LNCAP (cell line): ENCODE measurements around the gene SPSB2.

Source experiments
- TF ChIP-seq, protein P1 (sequence below): fragments of 450-650 bp; IDR thresholded peaks from 2 replicates; pipeline ENCODE4 v1.5.1; 2017; ENCODE audit warnings: mild to moderate bottlenecking

The SPSB2 gene

DNA sequence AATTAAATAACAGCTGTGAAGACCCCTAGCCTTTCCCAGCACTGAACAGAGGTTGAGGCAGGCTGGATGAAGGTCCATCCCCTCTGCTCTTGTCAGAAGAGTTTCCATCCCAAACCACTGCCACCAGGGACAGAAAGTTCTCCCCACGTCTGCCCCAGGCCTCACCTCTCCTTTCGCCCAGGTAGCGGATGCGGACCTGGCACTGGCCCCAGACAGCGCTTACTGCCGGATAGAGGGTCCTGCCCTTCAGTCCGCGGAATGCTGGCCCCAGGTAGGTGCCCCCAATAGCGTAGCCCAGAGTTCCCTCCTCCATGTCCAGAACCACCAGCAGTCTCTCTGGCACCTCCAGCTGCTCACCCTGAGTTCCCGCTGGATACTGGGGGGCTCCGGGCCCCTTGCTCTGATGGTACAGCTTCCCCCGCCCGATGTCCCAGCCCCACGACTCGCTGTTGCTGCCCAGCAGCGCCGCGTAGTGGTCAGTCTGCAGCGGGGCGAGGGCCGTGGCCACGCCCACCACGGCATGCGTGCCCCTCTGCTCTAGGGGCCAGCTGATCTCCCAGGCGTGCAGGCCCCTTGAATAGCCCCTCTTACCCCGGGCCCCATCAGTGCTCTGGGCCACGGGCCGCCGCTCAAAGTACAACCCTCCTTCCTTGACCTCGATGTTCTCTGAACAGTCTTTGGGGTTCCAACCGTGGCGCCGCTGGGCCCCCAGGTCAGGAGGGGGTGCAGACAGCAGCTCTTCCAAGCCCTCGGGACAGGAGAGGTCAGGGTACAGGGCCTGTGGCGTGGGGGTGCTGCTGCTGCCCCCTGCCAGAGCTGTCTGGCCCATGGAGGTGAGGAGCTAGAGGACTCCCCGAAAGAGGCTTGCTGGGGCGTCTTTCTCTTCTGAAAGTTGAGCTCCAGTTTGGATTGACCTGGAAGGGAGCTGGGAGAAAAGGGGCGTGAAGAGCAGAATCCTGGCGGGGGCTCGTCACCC lies 742 bp downstream of the SPSB2 start:
- TF ChIP-seq, protein P1, sequence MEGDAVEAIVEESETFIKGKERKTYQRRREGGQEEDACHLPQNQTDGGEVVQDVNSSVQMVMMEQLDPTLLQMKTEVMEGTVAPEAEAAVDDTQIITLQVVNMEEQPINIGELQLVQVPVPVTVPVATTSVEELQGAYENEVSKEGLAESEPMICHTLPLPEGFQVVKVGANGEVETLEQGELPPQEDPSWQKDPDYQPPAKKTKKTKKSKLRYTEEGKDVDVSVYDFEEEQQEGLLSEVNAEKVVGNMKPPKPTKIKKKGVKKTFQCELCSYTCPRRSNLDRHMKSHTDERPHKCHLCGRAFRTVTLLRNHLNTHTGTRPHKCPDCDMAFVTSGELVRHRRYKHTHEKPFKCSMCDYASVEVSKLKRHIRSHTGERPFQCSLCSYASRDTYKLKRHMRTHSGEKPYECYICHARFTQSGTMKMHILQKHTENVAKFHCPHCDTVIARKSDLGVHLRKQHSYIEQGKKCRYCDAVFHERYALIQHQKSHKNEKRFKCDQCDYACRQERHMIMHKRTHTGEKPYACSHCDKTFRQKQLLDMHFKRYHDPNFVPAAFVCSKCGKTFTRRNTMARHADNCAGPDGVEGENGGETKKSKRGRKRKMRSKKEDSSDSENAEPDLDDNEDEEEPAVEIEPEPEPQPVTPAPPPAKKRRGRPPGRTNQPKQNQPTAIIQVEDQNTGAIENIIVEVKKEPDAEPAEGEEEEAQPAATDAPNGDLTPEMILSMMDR = peak; percentile 98

DNA sequence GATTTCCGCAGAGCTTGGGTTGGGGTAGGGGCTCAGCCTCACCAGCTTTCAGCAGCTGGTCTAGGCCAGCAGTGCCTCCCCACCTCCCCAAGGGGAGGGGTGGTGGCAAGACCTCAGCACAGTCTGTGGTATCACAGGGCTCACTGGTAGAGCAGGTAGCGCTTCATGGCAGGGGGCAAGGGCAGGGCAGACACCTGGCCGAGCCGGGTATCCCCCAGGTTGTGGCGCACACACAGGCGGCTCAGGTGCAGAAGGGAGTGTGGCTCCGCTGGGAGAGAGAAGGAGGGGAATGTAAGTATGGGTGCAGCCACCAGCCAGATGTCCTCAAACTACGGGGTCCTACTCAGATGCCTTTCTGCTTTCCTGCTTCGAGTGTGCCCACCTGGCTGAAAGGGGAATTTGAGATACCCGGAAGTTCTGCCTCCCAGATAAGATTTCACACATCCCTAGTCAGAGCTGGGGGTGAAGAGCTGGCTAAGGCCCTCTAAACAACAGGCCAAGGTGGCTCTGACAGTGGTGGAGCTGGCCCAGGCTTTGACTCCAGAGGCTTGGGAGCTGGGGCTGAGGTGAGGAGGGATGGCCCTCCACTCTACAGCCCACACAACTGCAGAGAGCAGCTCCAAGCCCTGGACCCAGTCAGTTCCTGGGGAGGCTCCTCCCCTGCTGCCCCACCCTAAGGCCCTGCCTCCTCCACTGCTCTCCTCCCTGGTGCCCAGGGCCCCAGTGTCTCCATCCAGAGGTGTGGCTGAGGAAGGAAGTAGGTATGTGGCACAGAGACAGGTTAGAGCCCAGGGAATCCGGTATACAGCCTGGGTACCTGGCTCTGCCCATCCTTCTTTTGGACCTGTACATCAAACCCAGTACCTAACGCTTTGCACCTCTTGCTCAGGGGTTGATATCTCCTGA lies 1.8 kb downstream of the SPSB2 start:
- TF ChIP-seq, protein P1 = no peak

DNA sequence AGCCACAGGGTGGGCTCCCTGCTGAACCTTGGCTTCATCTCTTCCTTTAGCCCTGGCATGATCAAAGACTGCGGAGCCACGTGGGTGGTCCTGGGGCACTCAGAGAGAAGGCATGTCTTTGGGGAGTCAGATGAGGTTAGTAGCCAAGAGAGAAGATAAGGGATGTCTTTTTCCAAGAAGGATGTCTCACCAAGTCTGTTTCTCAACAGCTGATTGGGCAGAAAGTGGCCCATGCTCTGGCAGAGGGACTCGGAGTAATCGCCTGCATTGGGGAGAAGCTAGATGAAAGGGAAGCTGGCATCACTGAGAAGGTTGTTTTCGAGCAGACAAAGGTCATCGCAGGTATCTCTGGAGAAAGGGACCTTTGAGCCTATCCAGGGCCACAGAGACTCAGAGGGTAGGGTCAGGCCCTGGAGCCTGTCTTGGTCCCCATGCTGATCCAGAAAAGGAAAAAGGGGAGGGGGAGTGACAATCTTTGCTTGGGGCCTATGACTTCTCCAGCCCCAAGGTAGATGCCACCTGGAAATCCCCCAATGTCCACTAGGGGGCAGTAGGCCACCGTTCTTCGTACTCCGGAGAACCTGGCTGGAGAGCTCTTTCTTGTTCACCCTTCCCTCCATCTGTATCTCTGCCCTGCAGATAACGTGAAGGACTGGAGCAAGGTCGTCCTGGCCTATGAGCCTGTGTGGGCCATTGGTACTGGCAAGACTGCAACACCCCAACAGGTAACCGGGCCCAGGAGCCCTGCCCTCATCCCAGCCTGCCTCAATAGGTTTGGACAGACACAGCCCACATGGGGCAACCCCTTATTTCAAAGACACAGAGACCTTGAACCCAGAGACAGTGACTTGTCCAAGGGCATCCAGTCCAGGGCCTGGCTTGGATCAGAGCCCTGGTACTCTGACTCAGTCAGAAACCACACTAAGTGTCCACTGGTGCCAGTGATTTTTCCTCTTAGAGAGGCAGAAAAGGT lies 3.8 kb downstream of the SPSB2 start:
- TF ChIP-seq, protein P1 = peak; percentile 91

DNA sequence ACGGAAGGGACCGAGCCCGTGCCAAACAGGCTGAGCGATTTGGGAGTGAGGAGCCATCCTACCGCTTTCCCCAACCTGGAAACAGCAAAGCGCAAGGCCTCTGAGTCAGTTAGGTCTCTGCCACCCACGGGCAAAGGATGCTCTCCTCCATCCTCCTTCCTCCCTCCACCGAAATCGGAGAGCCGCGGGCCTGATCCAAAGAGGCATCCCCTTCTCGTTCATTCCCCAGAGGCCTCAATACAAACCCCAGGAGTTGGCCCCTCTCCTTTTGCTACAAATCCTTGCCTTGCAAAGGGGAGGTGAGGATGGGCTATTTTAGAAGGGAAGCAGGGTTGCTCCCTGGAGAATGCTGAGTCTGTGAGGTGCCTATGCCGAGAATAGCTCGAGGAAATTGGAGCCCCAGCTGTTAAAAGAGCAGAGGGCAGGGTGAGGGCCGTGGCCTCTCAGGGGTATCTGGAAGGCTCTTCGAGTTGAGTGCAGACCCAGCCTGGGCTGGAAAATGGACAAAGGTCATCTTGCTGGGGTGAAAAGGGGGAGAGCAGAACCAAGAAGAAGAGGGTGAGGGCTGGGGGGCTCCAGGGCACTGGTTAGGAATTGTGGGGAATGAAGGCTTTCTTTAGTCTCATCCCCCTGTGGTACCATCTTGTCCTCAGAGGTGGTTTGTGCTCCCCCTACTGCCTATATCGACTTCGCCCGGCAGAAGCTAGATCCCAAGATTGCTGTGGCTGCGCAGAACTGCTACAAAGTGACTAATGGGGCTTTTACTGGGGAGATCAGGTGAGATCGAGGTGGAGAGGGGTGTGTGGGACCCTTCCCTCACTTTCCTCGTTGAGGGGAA lies 4.7 kb downstream of the SPSB2 start:
- TF ChIP-seq, protein P1 = no peak

DNA sequence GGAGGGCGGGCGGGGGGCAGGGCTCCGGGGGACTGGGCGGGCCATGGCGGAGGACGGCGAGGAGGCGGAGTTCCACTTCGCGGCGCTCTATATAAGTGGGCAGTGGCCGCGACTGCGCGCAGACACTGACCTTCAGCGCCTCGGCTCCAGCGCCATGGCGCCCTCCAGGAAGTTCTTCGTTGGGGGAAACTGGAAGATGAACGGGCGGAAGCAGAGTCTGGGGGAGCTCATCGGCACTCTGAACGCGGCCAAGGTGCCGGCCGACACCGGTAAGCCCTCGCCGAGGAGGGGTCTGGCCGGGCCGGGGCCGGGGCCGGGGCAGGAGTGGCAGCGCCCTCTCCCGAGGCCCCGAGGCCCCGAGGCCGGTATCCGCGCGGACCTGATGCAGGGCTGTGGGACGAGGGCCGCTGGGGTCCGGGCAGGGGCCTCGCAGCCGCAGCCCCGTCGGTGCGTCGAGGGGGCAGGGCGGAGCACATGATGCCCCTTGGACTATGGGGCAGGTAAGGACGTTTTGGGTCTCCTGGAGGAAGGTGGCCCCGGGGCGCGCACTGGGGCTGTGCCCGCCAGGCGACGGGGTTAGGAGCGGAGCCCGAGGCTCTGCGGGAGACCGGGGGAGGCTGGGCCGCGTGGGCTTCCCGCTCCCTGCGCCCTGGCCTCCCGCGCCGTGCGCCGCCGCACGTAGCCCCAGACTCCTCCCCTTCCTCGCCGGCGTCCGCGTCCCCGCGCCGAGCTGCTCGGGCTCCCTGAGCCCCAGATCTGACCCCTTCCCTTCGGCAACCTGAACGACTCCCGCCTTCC lies 5.5 kb downstream of the SPSB2 start, which contains the start of gene TPI1:
Gene TPI1, plus strand, starts transcription at position 119 of the 798 bp plus-strand sequence. Its CDS starts 36 bp downstream, at position 155.
- TF ChIP-seq, protein P1 = 0 out of 2 replicates have a peak, but pooled peaks have one; percentile 17

DNA sequence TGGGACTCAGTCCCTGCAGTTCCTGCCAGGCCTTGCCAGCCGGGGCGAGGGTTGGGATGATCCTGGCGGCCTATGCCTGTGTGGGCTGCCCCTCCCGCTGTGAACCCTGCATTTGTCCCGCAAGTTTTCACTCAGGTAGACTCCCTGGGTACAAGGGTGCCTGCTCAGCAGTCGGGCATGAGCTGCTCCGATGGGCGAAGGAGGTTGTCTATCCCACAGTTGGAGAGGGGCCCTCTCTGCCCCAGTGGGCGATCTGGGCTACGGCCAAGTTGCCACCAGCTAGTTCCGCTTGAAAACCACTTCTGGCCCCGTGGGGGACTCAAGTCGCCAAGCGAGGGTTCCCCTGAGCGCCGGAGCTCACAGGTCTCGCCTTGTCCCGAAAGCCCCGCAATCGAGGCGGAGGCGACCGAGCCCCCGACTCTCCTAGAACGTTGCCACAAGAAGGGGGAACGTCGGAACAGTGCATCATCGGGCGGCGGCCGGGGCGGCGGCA lies 6.1 kb downstream of the SPSB2 start:
- TF ChIP-seq, protein P1 = no peak
